Sigmoid colon (tissue), 7 donors: Measurements from ENCODE around the gene SRSF4. TPM values are rescaled to one million over a fixed set of nuclear protein-coding genes. Genes with fewer than 3 reads are reported as not detected.

Experiments
- DNase-seq: peaks from one replicate; pipeline ENCODE4 v3.0.0-alpha.2; 2019
- H3K27ac ChIP-seq, 4 donors: fragments of 200-600 bp; sonication (generic); one replicate each; pipeline ENCODE4 v1.5.1; 2016 to 2019; ENCODE audit warnings: mild to moderate bottlenecking in 1 of 4
- H3K27me3 ChIP-seq, 3 donors: fragments of 200-600 bp; sonication (generic); one replicate each; pipeline ENCODE4 v1.5.1; 2019; ENCODE audit warnings: mild to moderate bottlenecking in 1 of 3
- H3K36me3 ChIP-seq, 4 donors: fragments of 200-600 bp; sonication (generic); one replicate each; pipeline ENCODE4 v1.5.1; 2016 to 2019
- H3K4me1 ChIP-seq, 4 donors: fragments of 200-600 bp; sonication (generic); one replicate each; pipeline ENCODE4 v1.5.1; 2017 to 2019
- H3K4me3 ChIP-seq, 4 donors: fragments of 200-600 bp; sonication (generic); one replicate each; pipeline ENCODE4 v1.5.1; 2017 to 2019; ENCODE audit warnings: mild to moderate bottlenecking in 2 of 4, moderate library complexity in 1 of 4
- H3K9me3 ChIP-seq, 4 donors: fragments of 200-600 bp in 3 of 4; sonication (generic) in 3 of 4; one replicate each; pipeline versions ENCODE4 v1.5.1 to v1.6.1; 2013 to 2019
- EP300 ChIP-seq, 4 donors: sonication (generic); formaldehyde crosslinking; IDR thresholded peaks; one replicate each; pipeline ENCODE4 v1.6.1; 2017; ENCODE audit warnings: antibody characterized with exemption in 4 of 4
- POLR2A ChIP-seq, 2 donors: fragments of 450-650 bp; IDR thresholded peaks; one replicate each; pipeline ENCODE4 v1.6.1; 2016; ENCODE audit warnings: antibody characterized with exemption in 2 of 2, mild to moderate bottlenecking in 2 of 2, moderate library complexity in 2 of 2
- POLR2AphosphoS5 ChIP-seq, 4 donors: sonication (generic); formaldehyde crosslinking; IDR thresholded peaks; one replicate each; pipeline ENCODE4 v1.6.1; 2017; ENCODE audit warnings: antibody characterized with exemption in 4 of 4
- WGBS, 2 donors: extraction: QIAGEN DNeasy Blood & Tissue Kit; methylation state at CpG; one replicate each; pipeline ENCODE4 v1.1.7; 2013; 5-methylcytosine and 5-hydroxymethylcytosine counted together
- intact Hi-C: fragments of 100-400 bp; cut with DNase I; formaldehyde crosslinking; loops from one replicate; pipeline ENCODE4 v1.15.1; 2023
- polyA plus RNA-seq, 3 donors: library from polyadenylated mRNA; stranded (reverse); fragments of 200-250 nt; gene quantifications; one replicate each; pipeline ENCODE4 v1.2.3, GENCODE V29; 2013
- total RNA-seq, 4 donors: library from RNA; depleted of rRNA; stranded (reverse); fragments of >200 nt; gene quantifications; one replicate each; pipeline ENCODE4 v1.1.0, GENCODE V29; 2016
- TF ChIP-seq, protein P1 (sequence below), 4 experiments: fragments of 450-650 bp in 3 of 4; fragments of 200-600 bp in 1 of 4; IDR thresholded peaks; one replicate each; pipeline ENCODE4 v1.5.1; 2016 to 2019; ENCODE audit warnings: antibody characterized with exemption in 4 of 4, mild to moderate bottlenecking in 3 of 4, moderate library complexity in 2 of 4
- donor health status: healthy with polysubstance abuse.
- donor health status: Bipolar disorder and iron deficiency.
- donor health status: healthy.

Gene SRSF4
- total and polyA plus RNA-seq, 7 donors = 41.4 to 110 (median 80.3) TPM

- peaks cover 5 to 71% (median 22%) of the 10 kb centered on the region in 4 donors for H3K36me3 ChIP-seq
- H3K27ac ChIP-seq = no peak overlapping the region
- no peak for TF ChIP-seq POLR2AphosphoS5 (IDR thresholded peaks at IDR 0.05)
- TF ChIP-seq, protein P1, sequence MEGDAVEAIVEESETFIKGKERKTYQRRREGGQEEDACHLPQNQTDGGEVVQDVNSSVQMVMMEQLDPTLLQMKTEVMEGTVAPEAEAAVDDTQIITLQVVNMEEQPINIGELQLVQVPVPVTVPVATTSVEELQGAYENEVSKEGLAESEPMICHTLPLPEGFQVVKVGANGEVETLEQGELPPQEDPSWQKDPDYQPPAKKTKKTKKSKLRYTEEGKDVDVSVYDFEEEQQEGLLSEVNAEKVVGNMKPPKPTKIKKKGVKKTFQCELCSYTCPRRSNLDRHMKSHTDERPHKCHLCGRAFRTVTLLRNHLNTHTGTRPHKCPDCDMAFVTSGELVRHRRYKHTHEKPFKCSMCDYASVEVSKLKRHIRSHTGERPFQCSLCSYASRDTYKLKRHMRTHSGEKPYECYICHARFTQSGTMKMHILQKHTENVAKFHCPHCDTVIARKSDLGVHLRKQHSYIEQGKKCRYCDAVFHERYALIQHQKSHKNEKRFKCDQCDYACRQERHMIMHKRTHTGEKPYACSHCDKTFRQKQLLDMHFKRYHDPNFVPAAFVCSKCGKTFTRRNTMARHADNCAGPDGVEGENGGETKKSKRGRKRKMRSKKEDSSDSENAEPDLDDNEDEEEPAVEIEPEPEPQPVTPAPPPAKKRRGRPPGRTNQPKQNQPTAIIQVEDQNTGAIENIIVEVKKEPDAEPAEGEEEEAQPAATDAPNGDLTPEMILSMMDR (IDR thresholded peaks at IDR 0.05) = no peak
- no peak for TF ChIP-seq EP300 (IDR thresholded peaks at IDR 0.05)
- no peak for TF ChIP-seq POLR2A (IDR thresholded peaks at IDR 0.05)
- no peak for DNase-seq
- WGBS, 2 donors = 14 to 51% methylated on average over 4 of the region's 4 CpGs
- H3K4me3 ChIP-seq = no peak overlapping the region
- H3K4me1 ChIP-seq = peaks cover 0 to 66% (median 49%) of the 10 kb centered on the region in 4 donors
- no peaks in the 10 kb centered on the region for H3K9me3 ChIP-seq
- H3K27me3 ChIP-seq = no peaks in the 10 kb centered on the region
- intact Hi-C loops = no loop called here
Measured at GRCh38 chr1:29162025-29162424, 19.7 kb downstream of the SRSF4 start.

- H3K9me3 ChIP-seq = no peaks in the 10 kb centered on the region
- peaks cover 0 to 63% (median 52%) of the 10 kb centered on the region in 4 donors for H3K4me1 ChIP-seq
- no peak overlapping the region for H3K4me3 ChIP-seq
- no peaks in the 10 kb centered on the region for H3K27me3 ChIP-seq
- TF ChIP-seq, protein P1 (IDR thresholded peaks at IDR 0.05) = no peak
- TF ChIP-seq POLR2AphosphoS5 (IDR thresholded peaks at IDR 0.05) = no peak
- no peak for TF ChIP-seq EP300 (IDR thresholded peaks at IDR 0.05)
- no peak for TF ChIP-seq POLR2A (IDR thresholded peaks at IDR 0.05)
- 80 to 81% methylated on average over 3 of the region's 3 CpGs for WGBS, 2 donors
- DNase-seq = no peak
- H3K36me3 ChIP-seq = peaks cover 5 to 63% (median 17%) of the 10 kb centered on the region in 4 donors
- intact Hi-C loops = no loop called here
- no peak overlapping the region for H3K27ac ChIP-seq
Measured at GRCh38 chr1:29159773-29160172, 21.9 kb downstream of the SRSF4 start.

- intact Hi-C loops = no loop called here
- no peaks in the 10 kb centered on the region for H3K27me3 ChIP-seq
- H3K36me3 ChIP-seq = peaks cover 26 to 78% (median 42%) of the 10 kb centered on the region in 4 donors
- 91 to 94% methylated on average over 3 of the region's 3 CpGs for WGBS, 2 donors
- H3K4me1 ChIP-seq = peaks cover 0 to 44% (median 33%) of the 10 kb centered on the region in 4 donors
- no peak for DNase-seq
- H3K9me3 ChIP-seq = no peaks in the 10 kb centered on the region
- H3K27ac ChIP-seq = peak overlapping the region; percentile 49 to 62 (median 54)
- TF ChIP-seq POLR2A (IDR thresholded peaks at IDR 0.05) (no peak), EP300 (IDR thresholded peaks at IDR 0.05) (no peak), POLR2AphosphoS5 (IDR thresholded peaks at IDR 0.05) (no peak)
- TF ChIP-seq, protein P1 (IDR thresholded peaks at IDR 0.05) = no peak
- no peak overlapping the region for H3K4me3 ChIP-seq
Measured at GRCh38 chr1:29157269-29157601, 24.5 kb downstream of the SRSF4 start.

DNA sequence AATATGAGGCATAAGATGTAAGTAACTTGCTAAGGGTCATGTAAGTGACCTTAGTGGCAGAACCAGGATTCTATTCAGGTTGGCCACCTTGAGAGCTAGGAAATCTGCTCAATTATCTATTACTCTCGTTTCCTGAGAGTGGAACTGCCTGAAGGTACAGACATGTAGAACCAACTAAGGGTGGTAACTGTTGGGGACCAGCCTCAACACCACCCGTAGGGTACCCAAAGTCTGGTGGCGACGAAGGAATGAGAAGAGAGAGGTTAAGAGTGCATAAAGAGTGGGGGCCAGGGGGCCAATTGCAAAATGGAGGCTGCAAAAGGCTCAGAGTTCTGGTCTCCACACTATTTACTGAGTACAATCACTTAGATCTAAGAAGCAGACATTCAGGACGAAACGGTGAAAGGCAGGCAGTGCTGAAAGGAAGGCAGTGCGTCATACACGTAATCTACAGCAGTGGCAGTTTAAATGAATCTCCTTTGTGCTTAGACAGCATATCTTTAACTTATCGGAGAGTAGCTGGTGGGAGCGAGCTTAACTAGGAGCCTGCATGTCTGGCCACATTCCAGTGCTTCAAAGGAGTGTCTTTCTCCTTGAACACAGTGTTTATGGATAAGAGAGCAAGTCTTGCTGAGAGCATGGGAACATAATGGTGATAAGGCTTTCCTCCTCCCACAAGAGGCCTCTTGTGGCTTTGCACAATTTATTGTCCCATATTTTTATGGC lies 25.0 kb downstream of the SRSF4 start:
- no peak for DNase-seq
- H3K36me3 ChIP-seq = peaks cover 32 to 84% (median 47%) of the 10 kb centered on the region in 4 donors
- H3K4me1 ChIP-seq = peaks cover 0 to 39% (median 28%) of the 10 kb centered on the region in 4 donors
- no peaks in the 10 kb centered on the region for H3K27me3 ChIP-seq
- intact Hi-C loops = no loop called here
- 81 to 83% methylated on average over 10 of the region's 10 CpGs for WGBS, 2 donors
- no peak overlapping the region for H3K4me3 ChIP-seq
- TF ChIP-seq POLR2AphosphoS5 (IDR thresholded peaks at IDR 0.05) (no peak), POLR2A (IDR thresholded peaks at IDR 0.05) (no peak), EP300 (IDR thresholded peaks at IDR 0.05) (no peak)
- TF ChIP-seq, protein P1 (IDR thresholded peaks at IDR 0.05) = no peak
- no peaks in the 10 kb centered on the region for H3K9me3 ChIP-seq
- peak overlapping the region; percentile 49 to 62 (median 54) for H3K27ac ChIP-seq
